Measurements from ENCODE around the gene PLG.
"Not testable (repeated sequence)": the region's sequence is repeated elsewhere in the genome, so short reads cannot be mapped to it uniquely, and the experiment has no call there.

The PLG gene

DNA sequence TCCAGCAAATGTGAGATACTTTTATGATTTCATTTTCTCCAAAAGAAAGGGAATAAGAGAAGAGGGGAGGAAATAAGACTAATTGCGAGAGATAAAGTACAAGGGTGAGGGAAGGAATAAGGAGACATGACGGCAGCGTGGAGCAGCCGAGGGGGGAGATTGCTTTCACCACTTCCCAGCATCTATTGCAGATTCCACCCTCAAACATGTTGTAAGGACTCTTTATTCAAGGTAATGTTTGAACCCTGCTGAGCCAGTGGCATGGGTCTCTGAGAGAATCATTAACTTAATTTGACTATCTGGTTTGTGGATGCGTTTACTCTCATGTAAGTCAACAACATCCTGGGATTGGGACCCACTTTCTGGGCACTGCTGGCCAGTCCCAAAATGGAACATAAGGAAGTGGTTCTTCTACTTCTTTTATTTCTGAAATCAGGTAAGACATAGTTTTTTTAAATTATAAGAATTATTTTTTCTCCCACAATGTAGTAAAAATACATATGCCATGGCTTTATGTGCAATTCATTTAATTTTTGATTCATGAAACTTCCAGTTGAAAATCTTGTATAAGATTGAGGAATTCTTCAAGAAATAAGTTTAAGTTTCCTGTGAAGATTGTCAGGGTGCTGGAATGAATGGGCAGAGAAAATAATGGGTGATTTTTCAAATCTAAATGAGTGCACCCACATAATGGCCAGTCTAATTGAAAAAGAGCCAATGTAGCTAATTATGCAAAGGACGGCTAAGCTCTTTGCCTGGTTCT is at the start of gene PLG:
PLG (plus strand) TSS at position 327 of the 763 bp plus-strand sequence; CDS start at position 388, 61 bp downstream.
- H3K9me3 ChIP-seq (replicated peaks; ENCODE audit: insufficient read depth, low read length); H3F3A ChIP-seq (ENCODE audit: insufficient read depth, low read length): not testable (repeated sequence)

DNA sequence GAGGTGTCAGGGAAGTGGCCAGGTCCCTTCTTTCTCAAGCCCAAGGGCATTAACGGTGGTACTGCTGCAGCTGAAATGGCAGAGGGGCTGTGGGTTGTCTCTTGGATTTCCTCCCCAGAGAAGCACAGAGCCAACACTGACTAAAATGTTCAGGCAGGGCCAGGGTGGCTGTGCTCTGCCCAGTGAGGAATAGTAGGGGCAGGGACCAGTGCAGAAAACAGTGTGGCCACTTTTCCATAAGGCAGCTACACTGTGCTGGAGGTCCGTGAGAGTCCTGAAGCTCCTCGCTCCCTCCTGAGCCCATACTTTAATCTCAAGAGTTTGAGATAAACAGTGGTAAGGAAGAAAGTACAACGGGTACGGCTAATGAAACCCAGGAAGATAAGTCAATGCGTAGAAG is 42.5 kb upstream of the PLG start:
- H3K9ac ChIP-seq (ENCODE audit: low read length) = no peak overlapping the region
- no peak overlapping the region for H3K4me3 ChIP-seq (ENCODE audit: low read length)
- no peaks in the 10 kb centered on the region for H3K36me3 ChIP-seq (replicated peaks; ENCODE audit: insufficient read depth, low read length)
- no peaks in the 10 kb centered on the region for H3K27me3 ChIP-seq (replicated peaks; ENCODE audit: insufficient read depth, low read length)
- H3K79me2 ChIP-seq (ENCODE audit: low read length) = no peaks in the 10 kb centered on the region
- H3K27ac ChIP-seq (ENCODE audit: low read length) = no peak overlapping the region
- TF ChIP-seq EZH2phosphoT487 (IDR thresholded peaks at IDR 0.05; ENCODE audit: low read length) = no peak
- TF ChIP-seq, protein P1, sequence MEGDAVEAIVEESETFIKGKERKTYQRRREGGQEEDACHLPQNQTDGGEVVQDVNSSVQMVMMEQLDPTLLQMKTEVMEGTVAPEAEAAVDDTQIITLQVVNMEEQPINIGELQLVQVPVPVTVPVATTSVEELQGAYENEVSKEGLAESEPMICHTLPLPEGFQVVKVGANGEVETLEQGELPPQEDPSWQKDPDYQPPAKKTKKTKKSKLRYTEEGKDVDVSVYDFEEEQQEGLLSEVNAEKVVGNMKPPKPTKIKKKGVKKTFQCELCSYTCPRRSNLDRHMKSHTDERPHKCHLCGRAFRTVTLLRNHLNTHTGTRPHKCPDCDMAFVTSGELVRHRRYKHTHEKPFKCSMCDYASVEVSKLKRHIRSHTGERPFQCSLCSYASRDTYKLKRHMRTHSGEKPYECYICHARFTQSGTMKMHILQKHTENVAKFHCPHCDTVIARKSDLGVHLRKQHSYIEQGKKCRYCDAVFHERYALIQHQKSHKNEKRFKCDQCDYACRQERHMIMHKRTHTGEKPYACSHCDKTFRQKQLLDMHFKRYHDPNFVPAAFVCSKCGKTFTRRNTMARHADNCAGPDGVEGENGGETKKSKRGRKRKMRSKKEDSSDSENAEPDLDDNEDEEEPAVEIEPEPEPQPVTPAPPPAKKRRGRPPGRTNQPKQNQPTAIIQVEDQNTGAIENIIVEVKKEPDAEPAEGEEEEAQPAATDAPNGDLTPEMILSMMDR (IDR thresholded peaks at IDR 0.05; ENCODE audit: low read length) = no peak
- no peak for TF ChIP-seq EZH2 (optimal IDR thresholded peaks at IDR 0.05; ENCODE audit: low read depth, low read length)
- no peaks in the 10 kb centered on the region for H3K9me3 ChIP-seq (replicated peaks; ENCODE audit: insufficient read depth, low read length)
- H2AFZ ChIP-seq (ENCODE audit: low read length) = no peak overlapping the region
- H3K4me1 ChIP-seq (ENCODE audit: low read length) = no peaks in the 10 kb centered on the region
- H3F3A ChIP-seq (ENCODE audit: insufficient read depth, low read length) = no peaks in the 10 kb centered on the region
- no peak for DNase-seq
- H3K4me2 ChIP-seq (ENCODE audit: low read depth, low read length) = no peak overlapping the region
- H3K9me2 ChIP-seq (replicated peaks; ENCODE audit: insufficient read depth, low read length) = no peaks in the 10 kb centered on the region
- H4K20me1 ChIP-seq (ENCODE audit: insufficient read depth, low read length) = no peaks in the 10 kb centered on the region

More for the DNA sequence above, at the start of gene PLG:
- H3K9ac ChIP-seq (ENCODE audit: low read length); H3K27ac ChIP-seq (ENCODE audit: low read length); H3K9me2 ChIP-seq (replicated peaks; ENCODE audit: insufficient read depth, low read length); DNase-seq; H4K20me1 ChIP-seq (ENCODE audit: insufficient read depth, low read length); H3K4me1 ChIP-seq (ENCODE audit: low read length); H2AFZ ChIP-seq (ENCODE audit: low read length); H3K79me2 ChIP-seq (ENCODE audit: low read length); H3K36me3 ChIP-seq (replicated peaks; ENCODE audit: insufficient read depth, low read length); H3K4me2 ChIP-seq (ENCODE audit: low read depth, low read length); H3K4me3 ChIP-seq (ENCODE audit: low read length); H3K27me3 ChIP-seq (replicated peaks; ENCODE audit: insufficient read depth, low read length): not testable (repeated sequence)

DNA sequence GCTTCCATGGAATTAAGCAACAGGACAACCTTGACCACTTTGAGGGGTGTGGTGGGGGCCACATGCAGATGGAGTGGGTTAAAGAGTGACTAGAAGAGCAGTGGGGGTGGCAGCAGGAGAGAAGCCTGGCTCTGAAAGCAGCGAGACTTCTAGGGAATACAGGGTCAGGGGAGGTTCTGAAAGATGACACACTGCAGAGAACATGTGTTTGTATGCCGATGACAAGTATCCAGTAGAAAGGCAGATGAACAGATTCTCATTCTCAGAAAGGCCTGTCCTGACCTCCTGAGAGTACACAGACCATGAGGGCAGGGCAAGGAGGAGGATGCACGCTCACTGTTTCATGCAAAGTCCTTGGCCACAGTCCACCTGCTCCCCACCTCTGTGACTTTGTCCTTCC is 40.8 kb upstream of the PLG start:
- Histone ChIP-seq H3K9me2 (replicated peaks; ENCODE audit: insufficient read depth, low read length) (no peaks in the 10 kb centered on the region), H3K27me3 (replicated peaks; ENCODE audit: insufficient read depth, low read length) (no peaks in the 10 kb centered on the region), H3K36me3 (replicated peaks; ENCODE audit: insufficient read depth, low read length) (no peaks in the 10 kb centered on the region), H3K4me1 (ENCODE audit: low read length) (no peaks in the 10 kb centered on the region), H3K4me2 (ENCODE audit: low read depth, low read length) (no peak overlapping the region), H3K79me2 (ENCODE audit: low read length) (no peaks in the 10 kb centered on the region), H2AFZ (ENCODE audit: low read length) (no peak overlapping the region), H3K27ac (ENCODE audit: low read length) (no peak overlapping the region), H3F3A (ENCODE audit: insufficient read depth, low read length) (no peaks in the 10 kb centered on the region), H3K4me3 (ENCODE audit: low read length) (no peak overlapping the region), H4K20me1 (ENCODE audit: insufficient read depth, low read length) (no peaks in the 10 kb centered on the region), H3K9ac (ENCODE audit: low read length) (no peak overlapping the region), H3K9me3 (replicated peaks; ENCODE audit: insufficient read depth, low read length) (no peaks in the 10 kb centered on the region)
- no peak for TF ChIP-seq EZH2 (optimal IDR thresholded peaks at IDR 0.05; ENCODE audit: low read depth, low read length)
- TF ChIP-seq, protein P1 (IDR thresholded peaks at IDR 0.05; ENCODE audit: low read length) = no peak
- TF ChIP-seq EZH2phosphoT487 (IDR thresholded peaks at IDR 0.05; ENCODE audit: low read length) = no peak
- no peak for DNase-seq

DNA sequence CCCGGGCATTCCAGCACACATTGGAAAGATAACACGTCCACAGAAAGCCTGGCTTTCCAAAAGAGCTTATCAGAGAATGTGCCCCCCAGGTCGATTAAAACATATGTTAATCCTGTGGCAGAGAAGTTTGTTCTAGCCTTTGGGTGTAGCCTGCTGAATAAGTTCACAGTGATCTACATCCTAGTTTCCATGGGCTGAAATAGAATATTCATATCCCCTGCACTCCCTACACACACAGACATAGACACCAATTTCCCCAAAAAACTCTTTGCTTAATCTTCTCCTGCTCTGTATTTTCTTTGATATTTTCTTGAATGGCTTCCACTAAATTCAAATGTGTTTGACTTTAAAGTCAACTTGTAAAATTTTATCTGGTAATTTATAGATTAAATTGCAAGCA is 39.6 kb upstream of the PLG start:
- DNase-seq = no peak
- no peaks in the 10 kb centered on the region for H3K27me3 ChIP-seq (replicated peaks; ENCODE audit: insufficient read depth, low read length)
- no peaks in the 10 kb centered on the region for H3K4me1 ChIP-seq (ENCODE audit: low read length)
- no peaks in the 10 kb centered on the region for H3F3A ChIP-seq (ENCODE audit: insufficient read depth, low read length)
- no peak overlapping the region for H2AFZ ChIP-seq (ENCODE audit: low read length)
- H3K9me2 ChIP-seq (replicated peaks; ENCODE audit: insufficient read depth, low read length) = no peaks in the 10 kb centered on the region
- no peaks in the 10 kb centered on the region for H3K36me3 ChIP-seq (replicated peaks; ENCODE audit: insufficient read depth, low read length)
- no peaks in the 10 kb centered on the region for H4K20me1 ChIP-seq (ENCODE audit: insufficient read depth, low read length)
- H3K9ac ChIP-seq (ENCODE audit: low read length) = no peak overlapping the region
- no peak overlapping the region for H3K4me3 ChIP-seq (ENCODE audit: low read length)
- no peaks in the 10 kb centered on the region for H3K9me3 ChIP-seq (replicated peaks; ENCODE audit: insufficient read depth, low read length)
- H3K4me2 ChIP-seq (ENCODE audit: low read depth, low read length) = no peak overlapping the region
- no peak overlapping the region for H3K27ac ChIP-seq (ENCODE audit: low read length)
- TF ChIP-seq EZH2phosphoT487 (IDR thresholded peaks at IDR 0.05; ENCODE audit: low read length) = no peak
- no peak for TF ChIP-seq EZH2 (optimal IDR thresholded peaks at IDR 0.05; ENCODE audit: low read depth, low read length)
- TF ChIP-seq, protein P1 (IDR thresholded peaks at IDR 0.05; ENCODE audit: low read length) = no peak
- no peaks in the 10 kb centered on the region for H3K79me2 ChIP-seq (ENCODE audit: low read length)
